Heart left ventricle (tissue), 13 donors: Measurements from ENCODE around the gene NTM.

Experiments used
- POLR2A ChIP-seq, 2 donors: fragments of 450-650 bp; IDR thresholded peaks; one replicate each; pipeline ENCODE4 v1.6.1; 2017; ENCODE audit warnings: antibody characterized with exemption in 2 of 2, mild to moderate bottlenecking in 2 of 2, moderate library complexity in 2 of 2
- TF ChIP-seq, protein P1 (sequence below), 12 donors: fragments of 200-600 bp; sonication (generic) in 4 of 12; IDR thresholded peaks; one replicate each; pipeline versions ENCODE4 v1.5.0 to v1.8.0; 2018 to 2022; ENCODE audit warnings: antibody characterized with exemption in 12 of 12, mild to moderate bottlenecking in 5 of 12
- donor health status: ischemic (EF 13 %, LVEDD 7.1; RV severe dilation, severe dysfunction).
- donor health status: DM: no; HTN: yes; CAD: no.
- donor health status: DM: no; HTN: no; CAD: no.
- donor health status: ischemic (EF 25% LVEDD 6.9; RV normal size, moderate dysfunction).
- donor health status: ischemic (EF 25% LVEDD 5.7; RV mildly dilated, moderate dysfunction).
- donor health status: ischemic (EF 35%, LVEDD 5.7; RV mildly dilated, moderate dysfunction).
- donor health status: nonischemic (EF 11% LVEDD 7.7; RV severe dilation, severe dysfunction).
- donor health status: DM: yes; HTN: yes; CAD: no.
- donor health status: PGD.
- donor health status: ischemic (EF 29% LVEDD 5.4; RV normal size, mild dysfunction).
- donor health status: nonischemic (EF 23%, LVEDD 6.1; RV moderate dilation, normal function).

DNA sequence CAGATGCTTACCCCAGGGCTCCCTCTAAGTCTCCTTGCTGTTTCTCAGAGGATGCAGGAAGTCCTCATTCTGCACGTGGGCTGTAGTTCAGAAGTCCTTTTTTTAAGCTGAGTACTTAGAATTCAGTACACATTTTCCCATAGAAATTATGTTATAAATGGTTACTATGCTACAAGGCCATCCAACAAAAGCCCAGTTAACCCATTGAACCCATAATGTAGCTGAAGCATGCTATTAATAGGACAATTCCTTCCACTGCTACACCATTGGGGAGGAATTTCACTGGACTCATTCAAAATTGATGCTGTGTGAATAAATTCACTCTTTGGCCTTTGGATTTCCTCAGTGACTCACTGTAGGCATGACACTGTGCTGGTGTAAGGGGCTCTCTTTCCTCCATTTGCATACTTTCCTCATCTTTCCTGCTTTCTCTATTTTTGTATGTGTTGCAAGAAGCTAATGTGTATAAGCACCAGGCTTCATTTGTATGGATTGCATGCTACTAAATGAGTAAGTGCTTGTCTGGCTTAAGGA, 148.0 kb downstream of the NTM start:
- TF ChIP-seq, protein P1, sequence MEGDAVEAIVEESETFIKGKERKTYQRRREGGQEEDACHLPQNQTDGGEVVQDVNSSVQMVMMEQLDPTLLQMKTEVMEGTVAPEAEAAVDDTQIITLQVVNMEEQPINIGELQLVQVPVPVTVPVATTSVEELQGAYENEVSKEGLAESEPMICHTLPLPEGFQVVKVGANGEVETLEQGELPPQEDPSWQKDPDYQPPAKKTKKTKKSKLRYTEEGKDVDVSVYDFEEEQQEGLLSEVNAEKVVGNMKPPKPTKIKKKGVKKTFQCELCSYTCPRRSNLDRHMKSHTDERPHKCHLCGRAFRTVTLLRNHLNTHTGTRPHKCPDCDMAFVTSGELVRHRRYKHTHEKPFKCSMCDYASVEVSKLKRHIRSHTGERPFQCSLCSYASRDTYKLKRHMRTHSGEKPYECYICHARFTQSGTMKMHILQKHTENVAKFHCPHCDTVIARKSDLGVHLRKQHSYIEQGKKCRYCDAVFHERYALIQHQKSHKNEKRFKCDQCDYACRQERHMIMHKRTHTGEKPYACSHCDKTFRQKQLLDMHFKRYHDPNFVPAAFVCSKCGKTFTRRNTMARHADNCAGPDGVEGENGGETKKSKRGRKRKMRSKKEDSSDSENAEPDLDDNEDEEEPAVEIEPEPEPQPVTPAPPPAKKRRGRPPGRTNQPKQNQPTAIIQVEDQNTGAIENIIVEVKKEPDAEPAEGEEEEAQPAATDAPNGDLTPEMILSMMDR (IDR thresholded peaks at IDR 0.05), result no peak
- no peak for TF ChIP-seq POLR2A (IDR thresholded peaks at IDR 0.05)
